Epidermal melanocyte (primary cell): ENCODE data around the gene ASCL5.

Source experiments
- DNase-seq: peaks from one replicate; pipeline ENCODE4 v3.0.0; 2011; ENCODE audit warnings: low spot score; ENCODE audit not compliant: insufficient read length

Gene ASCL5

DNA sequence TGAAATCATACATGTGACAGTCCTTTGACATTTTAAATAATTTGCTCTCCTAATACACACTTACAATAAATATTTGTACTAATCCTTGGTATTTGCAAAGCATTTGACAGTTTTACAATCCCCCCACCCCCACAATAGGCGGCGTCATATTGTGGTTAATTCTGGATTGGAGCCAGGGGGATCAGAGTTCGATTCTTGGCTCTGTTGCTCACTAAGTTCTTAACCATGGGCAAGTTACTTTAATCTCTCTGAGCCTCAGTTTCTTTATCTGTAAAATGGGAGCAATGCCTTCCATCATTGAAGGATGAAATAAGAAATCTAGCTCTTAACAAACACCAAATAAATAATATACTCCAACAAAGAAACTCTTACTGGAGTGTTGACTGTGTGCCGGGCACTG, 38.6 kb downstream of the ASCL5 start:
- DNase-seq = no peak

DNA sequence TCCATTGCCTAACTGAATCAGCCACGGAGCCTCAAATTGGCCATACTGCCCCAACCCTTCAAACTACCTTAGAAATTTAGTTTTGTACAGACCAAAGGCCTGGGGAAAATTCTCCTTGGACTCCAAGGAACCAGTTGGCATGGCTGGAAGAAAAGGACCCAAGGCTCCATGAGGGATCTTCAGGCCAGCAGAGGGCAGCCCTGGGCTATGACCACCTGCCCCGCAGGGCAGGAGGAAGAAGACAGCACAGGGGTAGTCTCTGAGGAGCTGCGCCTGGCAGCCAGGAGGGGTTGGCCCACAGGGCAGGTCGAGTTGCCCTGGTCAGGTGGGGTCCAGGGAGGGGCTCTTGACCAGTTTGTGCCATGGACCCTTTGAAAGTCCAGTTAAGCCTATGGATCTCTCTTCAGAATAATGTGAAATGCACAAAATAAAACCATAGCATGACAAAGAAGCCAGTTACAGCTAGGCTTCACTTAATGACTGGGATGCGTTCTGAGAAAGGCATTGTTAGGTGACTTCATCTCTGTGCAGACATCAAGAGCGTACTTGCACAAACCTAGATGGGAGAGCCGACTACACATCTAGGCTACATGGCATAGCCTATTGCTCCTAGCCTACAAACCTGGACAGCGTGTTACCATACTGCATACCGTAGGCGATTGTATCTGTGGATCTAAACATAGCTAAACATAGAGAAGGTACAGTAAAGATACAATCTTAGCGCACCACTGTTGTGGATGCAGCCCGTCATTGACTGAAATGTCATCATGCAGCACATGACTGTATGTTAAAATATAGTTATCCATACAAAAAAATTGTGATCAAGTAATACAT, 40.9 kb downstream of the ASCL5 start:
- DNase-seq = peak; percentile 58

DNA sequence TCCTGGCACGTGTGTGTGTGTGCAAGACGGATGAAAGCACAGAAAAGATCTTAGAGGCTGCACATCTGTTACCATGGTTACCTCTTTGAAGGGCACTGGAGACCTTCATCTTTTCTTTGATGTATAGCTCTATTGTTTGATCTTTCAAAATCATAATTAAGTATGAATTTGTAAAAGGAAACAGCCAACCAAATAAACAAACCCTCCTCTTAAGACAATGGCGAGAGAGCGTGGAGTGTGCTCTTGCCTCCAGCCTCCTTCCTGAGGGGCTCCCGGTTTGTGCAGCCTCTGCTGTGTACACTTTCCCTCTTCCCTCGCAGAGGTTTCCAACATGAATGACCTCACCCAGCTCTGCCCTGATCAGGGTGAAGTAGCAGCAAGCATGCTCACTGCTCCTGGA, 42.7 kb downstream of the ASCL5 start:
- DNase-seq = no peak

DNA sequence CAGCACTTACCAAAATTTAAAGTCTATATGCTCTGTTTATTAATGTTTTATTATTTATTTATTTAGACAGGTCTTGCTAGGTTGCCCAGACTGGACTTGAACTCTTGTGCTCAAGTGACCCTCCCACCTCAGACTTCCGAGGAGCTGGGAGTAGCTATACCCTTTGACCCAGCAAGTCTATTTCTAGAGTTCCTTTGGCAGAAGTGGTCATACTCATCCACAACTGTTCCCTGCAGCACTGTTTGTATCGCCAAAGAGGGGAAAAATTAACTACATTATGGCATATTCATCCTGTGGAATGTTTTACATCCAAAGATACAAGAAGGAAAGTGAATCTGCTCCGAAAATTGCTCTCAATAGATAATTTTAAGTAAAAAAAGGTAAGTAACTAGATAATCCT, 43.2 kb downstream of the ASCL5 start:
- DNase-seq = no peak

DNA sequence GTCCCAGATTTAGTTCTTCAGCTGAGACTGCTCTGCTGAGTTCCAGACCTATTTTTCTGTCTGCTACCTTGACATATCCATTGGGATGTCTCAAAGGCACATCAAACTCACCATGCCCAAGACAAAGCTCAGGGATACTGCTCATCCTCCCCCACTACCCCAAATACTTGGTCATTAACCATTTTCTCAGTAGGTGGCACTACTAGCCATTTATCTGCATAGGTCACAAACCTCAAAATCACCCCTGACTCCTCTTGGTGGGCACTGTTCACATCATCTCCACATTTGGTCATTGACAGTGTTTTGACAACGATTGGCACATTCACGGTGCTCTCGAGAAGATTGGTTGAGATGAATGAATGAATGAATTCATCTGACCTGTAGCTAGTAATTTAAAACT, 46.8 kb downstream of the ASCL5 start:
- no peak for DNase-seq

DNA sequence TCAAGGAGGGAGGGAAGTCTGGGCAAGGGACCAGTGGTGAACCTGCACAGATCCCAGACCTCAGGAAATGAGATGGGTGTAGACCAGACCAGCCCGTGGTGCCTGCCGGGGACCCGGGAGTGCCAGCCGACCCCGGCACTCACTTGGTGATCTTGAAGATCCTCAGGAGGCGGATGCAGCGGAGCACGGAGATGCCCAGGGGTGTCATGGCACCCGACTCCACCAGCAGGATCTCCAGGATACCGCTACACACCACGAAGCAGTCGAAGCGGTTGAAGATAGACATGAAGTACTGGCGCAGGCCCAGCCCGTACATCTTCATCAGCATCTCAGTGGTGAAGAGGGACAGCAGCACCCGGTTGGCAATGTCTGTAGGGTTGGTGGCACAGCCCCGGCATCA, 49.2 kb downstream of the ASCL5 start:
- DNase-seq = no peak

DNA sequence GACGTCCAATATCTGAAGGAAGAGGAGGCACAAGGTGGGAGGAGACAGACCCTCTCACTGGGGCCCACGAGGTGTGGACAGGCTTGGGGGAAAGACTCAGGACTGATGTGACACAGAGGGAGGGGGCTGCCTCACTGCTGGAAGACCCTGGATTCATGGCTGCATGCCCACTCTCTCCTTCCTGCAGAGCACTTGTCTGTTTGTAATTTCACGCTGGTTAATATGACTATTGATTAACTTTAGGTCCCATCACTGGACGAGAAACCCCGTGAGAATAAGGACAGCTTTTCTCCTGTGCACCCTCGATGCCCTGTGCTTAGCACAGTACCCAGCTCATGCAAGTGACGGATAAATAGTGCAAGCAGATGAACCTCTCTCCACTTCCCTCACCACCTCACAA, 49.9 kb downstream of the ASCL5 start:
- DNase-seq = no peak

DNA sequence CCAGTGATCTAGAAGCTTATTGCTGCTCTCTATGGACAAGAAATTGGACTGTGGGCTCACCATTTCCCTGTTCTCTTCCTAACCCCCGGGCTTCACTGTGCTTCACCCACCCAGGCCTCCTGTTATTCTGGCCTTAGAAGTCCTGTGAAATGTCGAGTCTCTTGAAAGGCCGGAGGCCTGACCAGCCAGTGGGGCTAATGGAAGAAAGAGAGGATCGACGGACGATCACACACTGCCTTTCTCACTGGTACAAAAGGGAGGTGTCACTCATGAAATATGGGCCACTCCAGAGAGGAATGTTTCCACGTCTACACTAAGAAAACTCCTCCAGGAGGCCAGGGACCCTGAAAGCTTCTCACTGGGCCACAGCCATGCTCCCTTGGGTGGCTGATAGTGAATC, 50.9 kb downstream of the ASCL5 start:
- DNase-seq = no peak

DNA sequence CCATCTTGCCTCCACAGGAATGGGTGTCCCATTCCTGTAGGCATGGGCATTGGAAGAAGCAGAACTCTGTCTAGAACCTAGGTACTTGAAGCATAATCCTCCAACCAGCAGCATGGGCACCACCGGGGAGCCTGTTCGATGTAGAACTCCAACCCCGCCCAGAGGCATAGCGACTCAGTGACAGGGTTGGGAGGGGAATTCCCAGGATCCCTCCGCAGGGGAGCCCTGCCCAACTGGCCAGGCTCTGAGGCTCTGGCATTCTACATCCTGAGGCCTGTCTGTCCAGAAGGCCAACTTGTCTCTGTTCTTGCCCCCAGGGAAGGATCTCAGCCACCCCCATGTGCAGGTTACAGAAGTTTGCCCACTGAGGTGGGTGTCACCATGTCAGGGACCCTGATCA, 53.0 kb downstream of the ASCL5 start:
- no peak for DNase-seq

DNA sequence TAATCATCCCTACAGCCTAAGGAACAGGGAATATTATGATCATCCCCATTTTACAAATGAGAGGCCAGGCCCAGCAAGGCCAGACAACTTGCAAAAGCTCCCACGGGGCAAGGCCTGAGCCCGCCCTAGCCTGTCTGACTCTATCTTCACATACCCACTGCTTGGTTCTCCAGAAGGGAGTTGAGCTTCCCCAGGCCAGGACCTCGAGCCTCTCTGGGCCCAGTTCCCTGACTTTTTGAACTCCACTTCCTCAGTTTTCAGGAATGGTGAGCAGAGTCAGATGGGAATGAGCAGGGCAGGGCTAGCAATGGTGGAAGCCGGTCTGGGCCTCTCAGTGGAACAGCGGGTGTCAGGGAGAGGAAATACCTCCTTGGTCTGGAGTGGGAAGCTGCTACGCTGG, 54.1 kb downstream of the ASCL5 start:
- no peak for DNase-seq

DNA sequence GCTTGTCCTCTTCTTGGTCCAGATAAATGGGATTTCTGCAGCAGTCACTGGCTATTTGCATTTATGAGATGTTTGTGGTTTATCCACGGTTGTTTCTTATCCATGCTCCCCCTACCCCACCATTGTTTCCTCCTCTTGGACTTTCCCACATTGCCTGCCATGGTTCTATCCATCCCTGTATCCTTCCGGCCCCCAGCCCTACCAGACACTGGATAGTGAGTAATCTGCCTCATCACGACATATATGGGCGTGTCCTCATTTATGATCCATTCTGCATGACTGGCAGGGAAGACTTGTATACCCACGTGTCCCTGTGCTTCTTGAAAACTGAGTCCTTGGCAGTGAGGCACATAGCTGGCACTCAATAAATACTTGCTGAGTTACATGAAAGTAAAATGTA, 54.8 kb downstream of the ASCL5 start:
- no peak for DNase-seq

DNA sequence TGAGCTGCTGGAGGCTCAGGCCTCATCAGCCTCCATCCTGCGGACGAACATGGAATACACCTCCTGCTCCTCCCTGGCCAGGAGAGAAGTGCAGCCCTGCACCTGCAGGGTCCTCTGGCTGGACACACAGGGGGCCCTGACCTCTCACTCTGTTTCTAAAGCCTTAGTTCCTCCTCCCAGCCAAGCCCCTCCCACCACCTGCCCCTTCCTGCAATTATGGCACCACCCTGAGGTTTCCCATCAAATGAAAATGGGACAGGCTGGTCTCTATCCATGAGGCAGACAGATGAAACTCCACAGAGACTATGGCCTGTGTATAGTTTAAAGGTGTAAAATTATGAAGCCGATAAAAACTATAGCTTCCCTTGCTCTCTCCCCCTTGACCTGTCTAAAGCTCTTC, 57.3 kb downstream of the ASCL5 start:
- no peak for DNase-seq

DNA sequence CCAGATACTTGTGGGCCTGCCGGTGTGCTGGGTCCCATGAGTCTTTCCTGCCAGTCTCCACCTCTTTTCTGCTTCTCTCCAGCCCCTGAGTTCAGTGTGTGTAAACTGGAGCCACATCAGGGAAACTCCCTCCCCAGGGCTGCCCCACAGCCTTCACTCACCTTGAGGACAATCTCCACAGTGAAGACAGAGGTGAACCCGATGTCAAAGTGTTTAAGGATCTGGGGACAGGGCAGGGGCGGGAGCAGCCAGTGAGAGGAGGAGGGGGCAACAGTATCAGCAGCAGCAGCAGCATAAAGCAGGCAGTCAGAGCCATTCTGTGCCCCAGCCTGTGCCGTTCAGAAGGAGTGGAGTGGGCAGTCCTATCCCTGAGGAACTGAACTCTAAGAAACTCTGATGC, 58.0 kb downstream of the ASCL5 start:
- no peak for DNase-seq

DNA sequence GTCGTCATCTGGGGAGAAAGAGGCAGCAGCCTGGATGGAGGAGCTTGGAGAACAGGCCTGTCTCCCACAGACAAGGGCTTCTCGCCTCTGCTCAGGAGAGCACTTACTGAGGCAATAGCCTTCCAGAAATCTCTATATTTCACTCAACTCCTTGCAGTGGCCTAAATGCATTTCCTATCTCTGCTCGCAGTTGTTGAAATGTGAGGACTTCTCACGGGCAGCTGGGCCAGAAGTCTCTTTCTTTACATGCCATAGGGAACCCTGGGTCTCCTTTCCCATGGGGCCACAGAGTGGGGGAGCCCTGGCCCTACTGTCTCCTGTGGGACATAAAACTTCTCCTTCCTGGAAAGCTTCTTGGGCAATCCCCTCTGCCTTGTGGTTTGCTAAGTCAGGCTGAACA, 60.0 kb downstream of the ASCL5 start:
- no peak for DNase-seq

DNA sequence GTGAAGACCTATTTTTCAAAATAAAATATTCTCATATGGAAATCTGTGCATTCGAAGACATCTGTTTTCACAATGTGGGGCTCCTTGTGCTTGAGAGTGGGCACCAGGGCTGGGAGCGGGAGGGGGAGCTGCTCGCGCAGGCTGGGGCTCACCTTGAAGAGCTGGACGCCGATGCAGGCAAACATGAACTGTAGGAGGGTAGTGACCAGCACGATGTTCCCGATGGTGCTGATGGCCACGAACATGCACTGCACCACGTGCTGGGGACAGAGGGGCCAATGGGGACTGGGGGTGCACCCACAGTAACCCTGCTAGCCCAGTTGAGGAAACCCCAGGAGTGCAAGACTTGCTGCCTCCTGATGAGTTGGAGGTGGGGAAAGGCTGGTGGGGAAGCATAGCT, 61.3 kb downstream of the ASCL5 start:
- DNase-seq = no peak

DNA sequence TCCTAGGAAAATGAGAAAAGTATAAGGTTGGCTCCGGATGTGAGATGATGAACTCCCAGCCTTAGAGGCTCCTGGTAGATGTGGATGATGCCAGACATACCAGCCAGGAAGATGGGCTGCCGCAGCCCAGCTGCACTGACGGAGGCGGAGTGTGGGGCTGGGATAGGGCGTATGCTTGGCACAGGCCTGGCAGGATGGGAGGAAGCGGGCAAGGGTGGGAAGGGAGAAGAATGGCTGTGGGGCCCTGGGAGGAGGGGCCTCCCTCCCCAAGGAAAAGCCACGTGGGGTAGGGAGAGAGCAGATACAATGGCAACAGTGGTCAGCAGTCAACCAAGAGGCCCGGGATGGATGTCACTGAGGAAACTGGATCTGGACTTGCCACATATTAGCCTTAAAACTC, 62.2 kb downstream of the ASCL5 start:
- DNase-seq = no peak
